ENCODE measurements around the gene LARGE2.

DNA sequence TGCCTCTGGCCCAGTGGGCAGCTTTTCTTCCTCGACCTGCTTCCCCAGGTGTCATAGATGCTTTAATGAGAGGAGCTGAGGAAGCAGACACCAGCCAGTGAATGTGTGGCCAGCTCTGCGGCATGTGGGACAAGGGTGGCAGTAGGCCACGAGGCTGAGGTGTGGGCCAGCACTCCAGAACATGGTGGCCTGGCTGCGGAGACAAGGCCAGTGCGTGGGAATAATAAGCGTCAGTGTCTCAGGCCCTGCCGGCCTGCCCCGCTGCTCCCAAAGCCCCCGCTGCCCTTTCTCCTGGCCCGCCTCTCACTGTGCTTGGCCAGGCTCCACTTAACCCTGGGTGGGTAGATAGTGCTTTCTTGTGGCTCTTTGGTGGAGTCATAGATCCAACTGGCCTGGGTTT is 34.9 kb upstream of the LARGE2 start:
- TF ChIP-seq, protein P1, sequence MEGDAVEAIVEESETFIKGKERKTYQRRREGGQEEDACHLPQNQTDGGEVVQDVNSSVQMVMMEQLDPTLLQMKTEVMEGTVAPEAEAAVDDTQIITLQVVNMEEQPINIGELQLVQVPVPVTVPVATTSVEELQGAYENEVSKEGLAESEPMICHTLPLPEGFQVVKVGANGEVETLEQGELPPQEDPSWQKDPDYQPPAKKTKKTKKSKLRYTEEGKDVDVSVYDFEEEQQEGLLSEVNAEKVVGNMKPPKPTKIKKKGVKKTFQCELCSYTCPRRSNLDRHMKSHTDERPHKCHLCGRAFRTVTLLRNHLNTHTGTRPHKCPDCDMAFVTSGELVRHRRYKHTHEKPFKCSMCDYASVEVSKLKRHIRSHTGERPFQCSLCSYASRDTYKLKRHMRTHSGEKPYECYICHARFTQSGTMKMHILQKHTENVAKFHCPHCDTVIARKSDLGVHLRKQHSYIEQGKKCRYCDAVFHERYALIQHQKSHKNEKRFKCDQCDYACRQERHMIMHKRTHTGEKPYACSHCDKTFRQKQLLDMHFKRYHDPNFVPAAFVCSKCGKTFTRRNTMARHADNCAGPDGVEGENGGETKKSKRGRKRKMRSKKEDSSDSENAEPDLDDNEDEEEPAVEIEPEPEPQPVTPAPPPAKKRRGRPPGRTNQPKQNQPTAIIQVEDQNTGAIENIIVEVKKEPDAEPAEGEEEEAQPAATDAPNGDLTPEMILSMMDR (conservative IDR thresholded peaks at IDR 0.05; ENCODE audit: low read depth, low read length), result no peak
- TF ChIP-seq EZH2phosphoT487 (IDR thresholded peaks at IDR 0.05; ENCODE audit: borderline replicate concordance, low read length), result no peak
- no peak for TF ChIP-seq EZH2 (IDR thresholded peaks at IDR 0.05; ENCODE audit: low read length, unreplicated experiment)
